ENCODE data around the gene WFDC6.
"Not testable (repeated sequence)": the region's sequence is repeated elsewhere in the genome, so short reads cannot be mapped to it uniquely, and the experiment has no call there.

WFDC6 gene

DNA sequence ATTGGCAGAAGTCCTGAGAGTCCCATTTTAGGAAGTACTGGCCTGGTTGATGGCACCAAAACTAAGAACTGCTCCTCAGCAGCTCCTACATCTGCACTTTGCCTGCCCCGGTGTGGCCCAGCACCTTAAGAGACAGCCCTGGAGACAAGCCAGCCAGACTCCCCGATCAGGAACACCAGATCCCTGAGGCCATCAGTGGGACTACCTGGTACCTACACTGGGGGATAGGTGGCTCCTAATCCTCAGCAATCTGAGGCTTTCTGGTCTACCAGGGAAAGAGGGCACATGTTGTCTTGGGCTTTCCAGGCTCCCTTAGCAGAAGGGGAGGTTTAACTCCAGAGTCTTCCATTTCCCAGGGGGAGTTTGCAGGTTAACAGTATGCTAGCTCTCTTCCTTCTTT lies at the start of gene WFDC6:
Gene WFDC6, minus strand, starts transcription at position 101 of the 400 bp plus-strand sequence. Its CDS starts 75 bp downstream, at position 26.
- DNase-seq: no peak

DNA sequence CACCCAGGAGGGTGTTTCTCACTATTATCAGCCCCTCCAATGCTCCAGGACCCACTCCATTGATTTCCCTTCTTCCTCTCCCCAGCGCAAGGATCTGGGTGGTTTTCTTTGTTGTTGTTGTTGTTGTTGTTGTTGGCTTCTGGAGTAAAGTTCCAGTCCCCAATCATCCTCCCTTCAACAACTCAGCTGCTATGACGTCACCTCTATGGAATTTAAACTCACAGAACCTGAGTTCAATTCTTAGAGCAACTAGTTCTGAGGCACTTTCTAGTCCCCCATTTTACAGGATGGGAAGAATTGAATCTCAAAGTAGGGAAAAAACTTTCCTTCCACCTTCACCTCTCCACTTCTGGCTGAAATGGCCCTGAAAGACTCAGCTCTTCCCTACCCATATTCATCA lies 49.5 kb upstream of the WFDC6 start:
- DNase-seq: no peak

DNA sequence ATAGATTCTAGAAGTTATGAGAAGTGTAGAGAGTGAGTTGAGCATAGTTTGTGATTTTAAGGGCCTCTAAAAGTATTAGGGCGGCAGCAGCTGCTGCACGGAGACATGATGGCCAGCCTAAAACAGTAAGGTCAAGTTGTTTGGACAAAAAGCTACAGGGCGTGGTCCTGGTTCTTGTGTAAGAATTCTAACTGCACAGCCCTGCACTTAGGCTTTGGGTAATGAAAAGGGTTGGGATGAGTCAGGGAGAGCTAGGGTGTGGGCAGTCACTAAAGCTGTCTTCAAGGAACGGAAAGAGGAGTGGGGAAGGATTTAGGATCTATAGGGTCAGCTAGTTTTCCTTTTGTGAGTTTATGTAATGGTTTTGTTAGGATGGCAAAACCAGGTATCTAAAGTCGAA lies 46.7 kb upstream of the WFDC6 start:
- DNase-seq: not testable (repeated sequence)

DNA sequence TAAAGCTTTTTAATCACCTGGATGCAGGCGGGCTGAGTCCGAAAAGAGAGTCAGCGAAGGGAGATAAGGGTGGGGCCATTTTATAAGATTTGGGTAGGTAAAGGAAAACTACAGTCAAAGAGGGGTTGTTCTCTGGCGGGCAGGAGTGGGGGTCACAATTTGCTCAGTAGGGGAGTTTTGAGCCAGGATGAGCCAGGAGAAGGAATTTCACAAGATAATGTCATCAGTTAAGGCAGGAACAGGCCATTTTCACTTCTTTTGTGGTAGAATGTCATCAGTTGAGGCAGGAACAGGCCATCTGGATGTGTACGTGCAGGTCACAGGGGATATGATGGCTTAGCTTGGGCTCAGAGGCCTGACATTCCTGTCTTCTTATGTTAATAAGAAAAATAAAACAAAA lies 45.0 kb upstream of the WFDC6 start:
- DNase-seq: not testable (repeated sequence)

DNA sequence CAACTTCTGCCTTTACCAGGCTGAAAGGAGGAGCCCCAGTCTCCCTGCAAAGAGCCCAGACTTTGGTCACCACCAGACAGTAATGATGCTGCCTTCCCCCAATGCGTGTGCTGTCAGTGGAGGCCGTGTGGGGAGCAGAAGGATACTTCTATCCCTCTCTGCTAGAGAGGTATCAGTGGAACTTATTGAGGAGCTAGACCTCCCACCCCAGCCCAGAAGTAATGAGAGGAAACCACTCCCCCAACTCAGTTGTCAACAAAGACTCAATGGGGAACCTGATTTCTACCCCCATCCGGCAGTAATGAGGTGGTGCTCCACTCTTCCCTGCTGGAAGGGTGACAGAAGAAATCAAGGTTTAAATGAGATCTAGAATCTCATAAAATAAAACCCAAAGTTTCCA lies 44.2 kb upstream of the WFDC6 start:
- no peak for DNase-seq

DNA sequence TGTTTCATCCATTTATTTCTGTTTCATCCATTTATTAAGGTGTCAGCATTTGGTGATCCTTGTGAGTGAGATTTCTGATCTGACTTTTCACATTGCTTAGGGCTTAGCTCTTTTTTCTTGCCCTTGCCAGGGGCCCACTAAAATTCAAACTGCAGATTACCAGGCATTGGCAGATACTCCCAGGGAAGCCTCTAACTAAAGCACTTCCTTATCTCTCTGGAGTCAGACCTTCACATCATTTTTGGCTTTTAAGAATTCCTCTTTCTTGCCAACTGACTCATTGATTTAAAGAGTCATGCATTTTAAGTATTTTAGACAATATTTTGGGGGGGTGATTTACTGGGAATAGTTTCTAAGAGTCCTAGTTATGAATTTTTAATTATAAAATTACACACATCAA lies 42.4 kb upstream of the WFDC6 start:
- no peak for DNase-seq

DNA sequence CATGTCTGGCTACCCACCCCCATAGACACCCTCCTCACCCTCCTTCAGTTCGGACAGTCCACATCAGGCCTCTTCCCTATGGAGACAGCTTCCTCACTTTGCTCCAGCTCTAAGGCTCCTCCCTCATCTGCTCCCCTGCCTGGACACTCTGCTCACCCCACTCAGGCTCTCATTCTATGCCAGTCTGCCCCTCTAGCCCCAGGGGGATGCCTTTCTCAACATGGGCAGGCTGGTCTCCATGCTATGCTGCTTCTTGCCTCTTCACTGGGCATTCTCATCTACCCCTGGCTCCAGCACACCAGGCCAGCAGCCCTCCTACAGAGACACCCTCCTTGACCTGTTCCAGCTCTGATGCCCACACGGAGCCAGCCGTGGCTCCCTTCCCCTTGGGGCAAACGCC lies 39.9 kb upstream of the WFDC6 start, which contains the start of gene WFDC8:
Gene WFDC8, minus strand, starts transcription at position 101 of the 400 bp plus-strand sequence. Its CDS starts 37 bp downstream, at position 64.
- DNase-seq: no peak

DNA sequence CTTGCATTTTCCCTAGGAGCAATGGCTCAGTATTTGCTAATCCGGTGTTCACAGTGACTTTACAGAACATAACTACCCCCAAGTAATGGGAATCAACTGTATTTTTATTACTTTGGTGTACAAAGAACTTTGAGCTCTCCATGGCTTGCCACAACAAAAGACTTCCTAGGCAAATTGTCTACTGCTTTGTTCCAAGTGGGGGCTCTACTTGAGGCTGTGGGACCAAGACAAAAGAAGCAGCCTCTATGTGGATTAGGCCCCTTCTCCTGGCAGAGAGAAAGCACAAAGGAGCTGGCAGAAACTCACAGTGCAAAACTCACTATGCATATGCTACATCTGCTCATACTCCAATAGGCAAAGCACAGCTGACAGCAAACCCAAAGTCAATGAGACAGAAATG lies 38.9 kb upstream of the WFDC6 start:
- DNase-seq: no peak

DNA sequence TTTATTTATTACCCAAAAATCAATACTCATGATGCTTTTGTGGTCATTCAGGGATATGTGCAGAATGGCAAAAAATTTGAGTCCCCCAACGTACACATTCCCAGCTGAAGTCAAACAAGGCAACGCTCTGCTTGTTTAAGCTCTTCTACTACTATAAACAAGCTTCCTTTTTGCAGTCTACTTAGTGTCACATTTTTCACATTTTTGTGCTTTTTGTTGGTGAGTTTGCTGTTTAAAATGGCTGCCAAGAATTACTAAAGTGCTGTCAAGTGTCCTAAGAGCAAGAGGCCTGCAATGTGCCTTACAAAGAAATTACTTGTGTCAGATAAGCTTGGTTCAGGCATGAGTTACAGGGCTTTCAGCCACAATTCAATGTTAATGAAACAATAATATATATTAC lies 37.7 kb upstream of the WFDC6 start:
- DNase-seq: no peak

DNA sequence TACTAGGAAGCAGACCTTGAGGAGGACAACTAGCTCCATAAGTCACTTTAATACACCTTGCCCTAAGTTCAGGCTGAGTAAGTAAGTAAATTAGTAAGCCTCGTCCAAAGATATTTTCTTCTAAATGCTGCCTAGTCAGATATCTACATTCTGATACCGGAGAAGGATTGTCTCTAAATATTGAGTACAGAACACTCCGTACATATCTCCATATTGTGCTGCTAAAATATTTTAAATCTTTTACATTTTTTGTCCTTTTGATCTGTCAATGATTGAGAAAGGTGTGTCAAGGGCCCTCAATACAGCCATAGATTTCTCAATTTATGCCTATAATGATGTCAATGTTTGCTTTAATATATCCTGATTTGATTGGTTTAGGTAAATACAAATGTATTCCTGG lies 36.6 kb upstream of the WFDC6 start:
- DNase-seq: no peak

DNA sequence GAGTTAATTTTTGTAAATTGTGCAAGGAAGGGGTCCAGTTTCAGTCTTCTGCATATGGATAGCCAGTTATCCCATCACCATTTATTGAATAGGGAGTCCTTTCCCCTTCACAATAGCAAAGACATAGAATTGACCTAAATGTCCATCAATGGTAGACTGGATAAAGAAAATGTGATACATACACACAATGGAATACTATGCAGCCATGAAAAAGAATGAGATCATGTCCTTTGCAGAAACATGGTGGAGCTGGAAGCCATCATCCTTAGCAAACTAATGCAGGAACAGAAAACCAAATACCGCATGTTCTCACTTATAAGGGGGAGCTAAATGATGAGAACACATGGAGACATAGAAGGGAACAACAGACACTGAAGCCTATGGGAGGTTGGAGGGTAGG lies 30.4 kb upstream of the WFDC6 start:
- DNase-seq: not testable (repeated sequence)

DNA sequence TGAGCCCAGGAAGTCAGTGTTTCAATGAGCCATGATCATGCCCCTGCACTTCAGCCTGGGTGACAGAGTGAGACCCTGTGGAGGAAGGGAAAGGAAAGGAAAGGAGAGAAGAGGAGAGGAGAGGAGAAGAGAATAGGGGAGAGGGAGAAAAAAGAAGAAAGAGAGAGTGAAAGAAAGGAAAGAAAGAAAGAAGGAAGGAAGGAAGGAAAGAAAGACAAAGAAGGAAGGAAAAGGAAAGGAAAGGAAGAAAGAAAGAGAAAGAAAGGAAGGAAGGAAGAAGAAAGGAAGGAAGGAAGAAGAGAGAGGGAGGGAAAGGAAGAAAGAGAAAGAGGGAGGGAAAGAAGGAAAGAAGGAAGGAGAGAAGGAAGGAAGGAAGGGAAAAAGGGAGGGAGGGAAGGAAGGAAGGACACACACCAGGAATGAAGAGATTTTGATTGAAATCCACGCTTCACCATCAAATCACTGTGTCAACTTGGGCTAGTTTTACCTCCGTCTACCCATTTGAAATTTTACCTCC lies 25.5 kb upstream of the WFDC6 start:
- DNase-seq: no peak

DNA sequence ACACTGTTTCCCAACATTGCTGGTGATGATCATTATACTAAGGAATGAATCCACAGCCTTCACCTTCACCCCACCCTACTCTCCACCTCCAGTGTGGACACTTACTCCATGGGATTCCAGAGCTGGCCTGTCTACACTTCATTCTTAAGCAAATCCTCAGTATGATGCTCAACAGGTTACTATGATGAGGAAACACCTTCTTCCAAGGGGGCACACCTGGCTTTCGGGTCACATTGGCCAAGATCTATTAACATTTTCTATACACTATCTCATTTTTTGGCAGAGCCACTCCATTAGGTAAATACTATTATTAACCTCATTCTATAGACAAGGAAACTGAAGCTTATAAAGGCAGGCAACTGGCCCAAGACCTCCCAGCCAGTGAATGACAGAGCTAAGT lies 15.9 kb upstream of the WFDC6 start:
- DNase-seq: no peak

DNA sequence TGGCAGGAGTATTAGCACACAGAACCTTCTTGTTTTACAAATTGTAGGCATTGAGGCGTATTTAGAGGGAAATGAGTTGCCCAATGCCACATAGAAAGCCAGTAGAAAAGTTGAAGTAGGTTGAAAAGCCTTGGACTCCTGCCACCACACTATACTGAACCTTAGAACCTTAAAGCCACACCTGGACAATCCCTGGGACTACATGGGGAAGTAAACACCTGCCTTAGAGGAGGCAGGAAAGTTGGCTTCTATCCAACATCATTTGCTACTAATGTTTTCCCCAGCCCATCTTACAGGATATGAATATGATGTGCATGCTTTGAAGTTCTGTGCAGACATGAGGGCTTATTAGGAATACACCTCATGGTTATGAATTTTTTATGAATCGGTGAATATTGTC lies 13.2 kb upstream of the WFDC6 start:
- no peak for DNase-seq

DNA sequence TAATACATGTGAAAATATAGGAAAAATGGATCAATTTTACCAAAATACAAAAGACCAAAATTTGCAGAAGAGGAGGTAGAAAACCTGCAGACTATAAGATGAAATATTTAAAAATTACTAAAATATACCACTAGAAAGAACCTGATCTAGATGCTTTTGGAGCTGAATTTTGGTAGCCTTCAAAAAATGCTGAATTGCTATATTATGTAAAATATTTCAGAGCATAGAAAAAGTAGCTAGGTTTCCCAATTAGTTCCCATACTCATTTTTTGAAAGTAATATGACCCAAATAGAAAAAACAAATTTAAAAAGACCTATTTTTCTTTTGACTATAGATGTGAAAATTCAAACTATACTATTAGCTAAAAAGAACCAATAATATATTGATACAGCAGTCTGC lies 11.5 kb upstream of the WFDC6 start:
- DNase-seq: no peak

DNA sequence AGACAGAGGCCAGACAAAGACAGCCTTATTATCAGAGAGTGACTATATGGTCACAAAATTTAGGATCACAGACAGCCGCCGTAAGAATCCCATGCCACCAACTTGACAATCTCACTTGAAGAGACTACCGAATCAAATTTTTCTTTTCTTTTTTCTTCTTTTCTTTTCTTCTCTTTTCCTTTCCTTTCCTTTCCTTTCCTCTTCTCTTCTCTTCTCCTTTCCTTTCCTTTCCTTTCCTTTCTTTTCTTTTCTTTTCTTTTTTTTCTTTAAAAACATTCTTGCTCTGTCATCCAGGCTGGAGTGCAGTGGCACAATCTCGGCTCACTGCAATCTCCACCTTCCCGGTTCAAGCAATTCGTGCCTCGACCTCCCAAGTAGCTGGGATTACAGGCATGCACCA lies 9.1 kb upstream of the WFDC6 start:
- no peak for DNase-seq

DNA sequence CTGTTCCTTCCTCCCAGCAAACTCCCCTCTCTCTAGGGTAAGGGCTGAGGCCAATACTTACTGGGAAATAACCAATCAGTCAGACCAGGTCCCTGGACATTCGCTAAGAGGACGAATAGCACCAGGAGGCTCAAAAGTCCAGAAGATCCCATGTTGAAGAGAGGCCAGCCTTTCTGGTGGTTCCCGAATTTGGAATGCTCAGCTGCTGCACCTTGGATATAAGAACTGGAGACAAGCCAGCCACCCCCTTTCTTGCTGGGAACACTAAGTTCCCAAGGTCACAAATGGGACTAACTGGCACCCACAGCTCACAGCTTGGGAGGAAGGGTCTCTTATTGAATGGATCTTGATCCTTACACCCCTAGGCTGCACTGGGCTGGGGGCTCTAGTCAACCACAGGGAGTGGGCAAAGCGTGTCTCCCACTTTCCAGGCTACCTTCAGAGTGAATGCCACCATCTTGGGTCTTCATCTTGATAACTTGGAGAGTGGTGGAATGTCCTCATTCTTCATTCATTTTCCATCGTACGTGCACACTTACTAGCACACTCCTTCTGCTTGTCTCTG lies 8.0 kb upstream of the WFDC6 start, which contains the start of gene EPPIN:
Gene EPPIN, minus strand, starts transcription at position 196 of the 565 bp plus-strand sequence. Its CDS starts 44 bp downstream, at position 152.
- DNase-seq: no peak

DNA sequence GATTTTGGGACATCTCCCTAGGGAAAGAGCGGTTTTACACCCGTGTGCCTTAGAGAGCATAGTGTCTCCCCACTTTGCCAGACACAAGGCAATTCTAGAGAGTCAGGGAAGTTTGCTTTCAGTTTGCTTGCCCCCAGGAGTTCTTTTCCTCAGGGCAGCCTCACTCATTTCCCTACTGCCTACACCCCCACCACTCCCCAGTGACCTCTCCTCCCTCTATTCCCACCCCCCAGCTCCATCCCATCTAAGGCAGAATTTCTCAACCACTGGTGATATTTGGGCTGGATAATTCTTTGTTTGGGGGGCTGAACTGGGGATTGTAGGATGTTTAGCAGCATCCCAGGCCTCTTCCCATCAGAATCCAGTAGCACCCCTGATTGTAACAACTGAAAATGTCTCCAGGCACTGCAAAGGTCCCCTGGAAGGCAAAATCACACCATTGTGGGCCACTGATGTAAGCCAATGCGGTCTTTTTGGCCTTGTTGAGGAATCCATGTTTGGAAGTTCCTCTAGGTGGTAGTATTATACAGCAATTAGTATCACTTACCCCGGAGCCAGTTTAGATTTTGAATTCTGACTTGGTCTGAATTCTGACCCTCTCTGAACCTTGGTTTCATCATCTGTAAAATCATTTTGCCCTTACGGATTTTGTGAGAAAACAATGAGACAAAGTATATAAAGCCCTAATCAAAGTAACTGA lies 6.6 kb upstream of the WFDC6 start:
- DNase-seq: no peak

DNA sequence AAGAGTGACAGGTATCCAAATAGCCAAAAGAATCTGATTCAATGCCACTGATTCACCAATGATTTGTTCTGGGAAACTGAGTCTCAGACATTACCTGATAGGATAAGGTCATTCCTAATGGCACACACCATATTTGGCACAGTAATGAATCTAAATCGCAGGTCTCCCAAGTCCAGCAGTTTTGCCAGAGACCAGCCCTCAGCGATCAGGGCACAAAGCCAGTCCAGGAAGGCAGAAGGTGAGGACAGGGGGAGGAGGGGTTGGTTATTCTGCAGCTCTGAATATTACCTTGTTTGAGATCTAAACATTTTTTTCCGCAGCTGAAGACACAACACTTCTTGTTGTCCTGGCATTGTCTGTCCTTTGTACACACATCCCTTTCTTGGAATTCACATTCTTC lies 6.1 kb upstream of the WFDC6 start:
- no peak for DNase-seq

DNA sequence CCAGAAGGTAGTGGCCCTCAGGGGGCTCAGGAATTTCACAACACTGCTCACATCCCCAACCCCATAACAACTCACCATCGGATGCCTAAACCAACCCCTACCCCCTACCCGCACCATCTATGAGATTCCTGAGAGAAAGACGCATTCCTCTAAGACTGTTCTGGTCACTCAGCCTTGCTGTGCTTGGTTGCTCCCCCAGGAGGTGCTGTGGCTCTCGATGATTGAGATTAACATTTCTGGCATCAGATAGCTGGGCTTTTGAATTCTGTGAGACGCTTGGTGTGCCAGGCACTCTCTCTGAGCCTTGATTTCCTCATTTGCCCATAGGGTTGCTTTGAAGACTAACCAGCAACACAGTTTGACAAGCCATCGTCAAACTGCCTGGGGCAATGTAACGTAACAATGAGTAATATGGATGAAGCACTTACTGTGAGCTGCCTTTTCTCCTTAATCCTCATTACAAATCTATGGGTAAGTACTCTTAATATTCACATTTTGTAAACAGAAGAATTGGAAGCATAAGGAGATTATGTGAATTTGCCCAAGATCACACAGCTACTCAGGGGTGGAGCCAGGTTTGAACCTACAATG lies 978 bp downstream of the WFDC6 start:
- no peak for DNase-seq

DNA sequence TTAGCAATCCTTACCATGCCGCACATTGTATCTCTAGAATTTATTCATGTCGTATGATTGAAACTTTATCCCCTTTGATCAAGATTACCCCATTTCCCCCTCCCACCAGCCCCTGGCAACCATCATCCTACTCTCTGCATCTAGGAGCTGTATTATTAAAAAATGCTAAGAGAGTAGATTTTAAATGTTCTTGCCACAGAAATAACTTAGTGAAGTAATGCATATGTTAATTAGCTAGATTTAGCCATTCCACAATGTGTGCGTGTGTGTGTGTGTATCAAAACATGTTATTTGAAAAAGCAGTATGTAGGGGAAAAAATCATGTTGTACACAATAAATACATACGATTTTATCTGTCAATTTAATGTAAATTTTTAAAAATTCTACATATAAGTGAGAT lies 12.0 kb downstream of the WFDC6 start:
- DNase-seq: no peak

DNA sequence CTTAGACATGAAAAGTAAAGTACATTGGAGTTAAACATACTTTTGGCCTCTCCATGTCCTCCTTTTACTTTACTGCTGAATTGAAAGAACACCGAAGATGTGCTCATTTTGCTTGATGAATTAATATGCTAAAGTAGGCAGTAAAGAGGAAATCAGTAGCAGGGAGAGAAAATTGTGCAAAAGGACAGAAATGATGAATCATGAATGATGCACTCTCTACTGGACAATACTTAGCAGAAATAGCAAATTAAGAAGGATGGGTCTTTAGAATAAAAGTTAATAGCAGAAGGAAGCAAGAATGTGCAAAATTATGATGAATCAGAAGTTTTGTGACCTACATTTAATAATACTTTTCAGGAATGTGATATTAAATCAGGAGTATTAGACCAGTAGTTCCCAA lies 15.5 kb downstream of the WFDC6 start:
- DNase-seq: no peak

DNA sequence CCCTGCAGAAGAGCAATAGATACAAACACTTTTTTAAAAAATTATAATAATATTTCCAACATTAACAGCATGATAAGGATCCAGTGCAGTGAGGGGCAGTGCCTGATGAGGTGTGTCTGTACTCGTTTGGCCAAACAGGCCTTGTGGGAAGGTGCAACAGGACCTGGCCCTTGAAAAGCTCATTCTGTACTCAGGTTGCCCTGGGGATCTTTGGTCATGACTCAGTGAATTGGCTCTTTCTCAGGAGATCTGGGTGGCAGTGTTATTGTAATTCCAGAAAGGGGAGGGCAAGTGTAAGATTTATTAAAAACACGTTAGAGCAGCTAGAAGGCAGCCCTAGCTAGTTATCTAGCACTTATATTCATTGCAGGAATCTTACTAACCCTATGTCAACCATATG lies 21.0 kb downstream of the WFDC6 start:
- DNase-seq: no peak
